ENCODE results near the gene PCGF1.

GRCh38 chr2:74524005-74524404 is 16.5 kb upstream of the PCGF1 start:
- TF ChIP-seq POLR2AphosphoS5 (IDR thresholded peaks at IDR 0.05) (no peak), EP300 (IDR thresholded peaks at IDR 0.05) (no peak), CTCF (IDR thresholded peaks at IDR 0.05) (no peak), POLR2A (IDR thresholded peaks at IDR 0.05) (no peak)
